ENCODE data around the gene RAB20.
"Not testable (repeated sequence)": the region's sequence is repeated elsewhere in the genome, so short reads cannot be mapped to it uniquely, and the experiment has no call there.

DNA sequence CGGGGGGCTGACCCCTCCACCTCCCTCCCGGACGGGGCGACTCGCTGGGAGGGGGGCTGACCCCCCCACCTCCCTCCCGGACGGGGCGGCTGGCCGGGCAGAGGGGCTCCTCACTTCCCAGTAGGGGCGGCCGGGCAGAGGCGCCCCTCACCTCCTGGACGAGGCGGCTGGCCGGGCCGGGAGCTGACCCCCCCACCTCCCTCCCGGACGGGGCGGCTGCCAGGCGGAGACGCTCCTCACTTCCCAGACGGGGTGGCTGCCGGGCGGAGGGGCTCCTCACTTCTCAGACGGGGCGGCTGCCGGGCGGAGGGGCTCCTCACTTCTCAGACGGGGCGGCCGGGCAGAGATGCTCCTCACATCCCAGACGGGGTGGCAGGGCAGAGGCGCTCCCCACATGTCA, 44.8 kb upstream of the RAB20 start:
- not testable (repeated sequence) for TF ChIP-seq CTCF, POLR2A (IDR thresholded peaks at IDR 0.05)

All from lower leg skin (tissue), 3 donors.